Ramos (cell line): ENCODE data around the gene LIMS1.
"Not testable (repeated sequence)": the region's sequence is repeated elsewhere in the genome, so short reads cannot be mapped to it uniquely, and the experiment has no call there.

Experiments used
- in situ Hi-C: fragments of 300-500 bp; cut with MboI; formaldehyde crosslinking; loops from one replicate; pipeline ENCODE4 v1.14.3; 2022; ENCODE audit warnings: low sequenced_read_pairs; ENCODE audit not compliant: unreplicated experiment

Gene LIMS1

DNA sequence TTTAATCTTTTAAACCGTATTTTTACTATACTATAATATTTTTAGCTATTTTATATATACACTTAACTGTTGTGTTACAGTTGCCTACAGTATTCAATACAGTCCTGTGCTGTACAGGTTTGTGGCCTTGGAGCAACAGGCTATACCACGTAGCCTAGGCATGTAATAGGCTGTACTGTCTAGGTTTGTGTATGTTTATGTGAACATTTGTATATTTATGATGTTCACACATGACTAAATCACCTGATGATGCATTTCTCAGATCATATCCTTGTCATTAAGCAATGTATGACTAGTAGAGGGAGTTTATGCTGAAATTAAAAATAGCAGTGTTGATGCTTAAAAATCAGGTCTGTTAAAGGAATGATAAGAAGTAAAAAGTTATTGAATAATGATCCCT is 92.7 kb downstream of the LIMS1 start:
- in situ Hi-C loops = no loop called here

DNA sequence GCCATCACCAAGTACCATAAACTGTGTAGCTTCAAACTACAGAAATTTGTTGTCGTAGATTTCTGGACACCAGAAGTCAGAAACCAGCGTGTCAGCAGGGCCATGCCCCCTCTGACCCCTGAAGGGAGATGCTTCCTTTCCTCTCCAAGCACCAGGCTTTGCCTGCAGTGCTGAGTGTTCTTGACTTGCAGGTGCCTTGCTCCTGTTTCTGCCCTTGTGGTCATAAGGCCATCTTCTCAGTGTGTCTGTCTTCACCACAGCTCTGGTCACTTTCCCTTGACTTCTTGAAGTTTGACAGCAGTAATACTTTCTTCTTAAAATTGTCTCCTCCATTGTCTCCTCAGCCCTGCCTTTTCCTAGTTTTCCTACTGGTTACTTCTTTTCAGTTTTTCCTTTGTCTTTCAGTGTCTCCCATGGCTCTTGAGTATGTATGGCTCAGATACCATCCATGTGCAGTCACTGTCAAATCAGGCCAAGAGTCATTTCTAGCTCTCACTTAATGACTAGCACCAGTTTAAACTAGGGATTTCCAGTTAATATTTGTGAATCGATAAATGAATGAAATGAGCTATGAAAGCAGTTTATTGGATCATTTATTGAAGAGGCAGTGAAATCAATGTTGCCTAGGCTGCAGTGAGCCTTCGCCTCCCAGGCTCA is 93.8 kb downstream of the LIMS1 start:
- in situ Hi-C loops = no loop called here

DNA sequence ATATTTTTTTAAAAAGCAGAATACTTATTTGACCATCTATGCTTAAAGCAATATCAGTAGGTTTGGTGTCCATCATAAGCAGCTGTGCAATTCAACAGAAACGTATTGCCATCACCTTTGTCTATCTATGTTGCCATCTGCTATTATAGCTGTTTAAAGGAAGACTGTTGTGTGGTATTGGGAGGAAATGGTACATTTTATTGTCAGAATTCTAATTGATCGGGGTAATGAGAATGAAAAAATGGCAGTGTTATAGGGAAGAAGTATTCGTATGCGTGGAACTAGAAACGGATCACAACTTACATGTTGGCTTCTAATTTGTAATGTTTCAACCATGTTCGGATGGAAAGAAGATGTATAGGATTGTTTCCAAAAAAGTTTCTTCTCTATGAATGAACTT is 94.7 kb downstream of the LIMS1 start:
- in situ Hi-C loops = no loop called here

DNA sequence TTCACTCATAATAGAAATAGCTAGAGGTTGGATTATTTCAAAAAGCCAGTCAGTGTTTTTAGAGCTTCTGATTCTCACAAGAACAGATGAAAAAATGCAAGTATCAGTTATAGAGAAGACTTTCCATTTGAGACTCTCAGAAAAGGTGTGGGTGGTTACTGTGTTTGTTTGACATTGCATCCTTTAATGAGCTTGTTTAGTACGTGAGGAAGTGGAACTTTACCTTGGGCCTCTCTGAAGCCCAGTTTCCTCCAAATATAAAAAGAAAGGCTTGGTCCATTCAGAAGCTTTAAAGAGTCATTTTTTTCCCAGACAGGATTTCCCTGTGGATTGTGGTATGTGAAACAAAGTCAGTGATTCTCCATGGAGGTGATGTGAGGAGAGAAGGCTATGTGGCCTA is 95.1 kb downstream of the LIMS1 start:
- in situ Hi-C loops = no loop called here

GRCh38 chr2:108630567-108631405 is 96.5 kb downstream of the LIMS1 start:
- in situ Hi-C loops = no loop called here

GRCh38 chr2:108632332-108633160 is 98.3 kb downstream of the LIMS1 start:
- in situ Hi-C loops = no loop called here

- in situ Hi-C loops = no loop called here
Measured at GRCh38 chr2:108633409-108633808, 99.1 kb downstream of the LIMS1 start.

DNA sequence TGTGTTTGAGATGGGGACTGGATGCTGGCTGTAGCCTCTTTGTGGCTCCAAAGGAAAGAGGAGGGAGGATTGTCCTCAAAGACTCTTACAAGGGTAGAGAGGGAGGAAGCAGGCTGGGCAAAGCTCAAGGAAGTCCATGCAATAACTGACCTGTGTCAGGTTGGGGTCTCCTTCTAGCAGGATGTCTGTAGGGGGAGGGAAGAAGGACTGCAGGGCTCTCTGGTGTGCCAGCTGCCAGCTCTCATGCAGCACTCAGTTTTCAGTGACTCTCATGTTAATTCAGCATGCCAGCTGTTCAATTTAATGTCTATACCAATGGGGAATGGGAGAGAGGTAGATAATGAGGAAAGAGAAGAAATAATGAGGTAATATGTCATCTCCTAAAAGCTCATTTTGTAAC is 99.7 kb downstream of the LIMS1 start:
- in situ Hi-C loops = no loop called here

DNA sequence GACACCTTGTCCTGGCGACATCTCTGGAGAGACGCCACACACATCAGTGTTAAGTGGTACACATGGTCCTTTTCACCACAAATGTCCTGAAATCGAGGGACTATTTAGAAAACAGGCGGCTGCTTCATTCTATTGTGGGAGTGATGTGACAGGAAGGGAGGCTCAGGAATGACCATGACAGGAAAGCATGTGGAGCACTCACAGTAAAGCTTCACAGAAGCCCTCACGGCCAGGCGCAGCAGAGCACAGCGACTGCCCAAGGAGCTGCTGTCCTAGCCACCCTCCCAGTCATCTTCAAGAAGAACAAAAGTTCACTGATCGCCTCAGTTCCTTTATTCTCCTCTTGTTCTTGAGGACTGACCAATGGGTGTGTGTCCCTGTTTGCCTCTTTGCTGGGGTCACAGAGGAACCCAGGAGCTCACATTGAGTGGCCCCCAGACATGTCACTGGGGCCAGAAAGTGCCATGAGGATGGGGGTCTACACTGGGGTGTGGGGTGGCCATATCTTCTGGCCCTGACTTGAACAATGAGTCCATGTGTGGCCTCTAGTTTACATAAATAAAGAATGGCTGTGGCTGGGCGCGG is 100.4 kb downstream of the LIMS1 start:
- in situ Hi-C loops = loop anchor here (5.0 kb wide), 1 partner anchor 32 kb away; no protein-coding TSS in a partner anchor

- in situ Hi-C loops = loop anchor here (5.0 kb wide), 1 partner anchor 33 kb away; no protein-coding TSS in a partner anchor
Measured at GRCh38 chr2:108635630-108636354, 101.5 kb downstream of the LIMS1 start.

GRCh38 chr2:108637304-108637669 is 103.0 kb downstream of the LIMS1 start:
- in situ Hi-C loops = loop anchor here (5.0 kb wide), 1 partner anchor 35 kb away; no protein-coding TSS in a partner anchor

- in situ Hi-C loops = no loop called here
Measured at GRCh38 chr2:108640731-108641130, 106.5 kb downstream of the LIMS1 start.

GRCh38 chr2:108641756-108642155 is 107.5 kb downstream of the LIMS1 start:
- in situ Hi-C loops = no loop called here

DNA sequence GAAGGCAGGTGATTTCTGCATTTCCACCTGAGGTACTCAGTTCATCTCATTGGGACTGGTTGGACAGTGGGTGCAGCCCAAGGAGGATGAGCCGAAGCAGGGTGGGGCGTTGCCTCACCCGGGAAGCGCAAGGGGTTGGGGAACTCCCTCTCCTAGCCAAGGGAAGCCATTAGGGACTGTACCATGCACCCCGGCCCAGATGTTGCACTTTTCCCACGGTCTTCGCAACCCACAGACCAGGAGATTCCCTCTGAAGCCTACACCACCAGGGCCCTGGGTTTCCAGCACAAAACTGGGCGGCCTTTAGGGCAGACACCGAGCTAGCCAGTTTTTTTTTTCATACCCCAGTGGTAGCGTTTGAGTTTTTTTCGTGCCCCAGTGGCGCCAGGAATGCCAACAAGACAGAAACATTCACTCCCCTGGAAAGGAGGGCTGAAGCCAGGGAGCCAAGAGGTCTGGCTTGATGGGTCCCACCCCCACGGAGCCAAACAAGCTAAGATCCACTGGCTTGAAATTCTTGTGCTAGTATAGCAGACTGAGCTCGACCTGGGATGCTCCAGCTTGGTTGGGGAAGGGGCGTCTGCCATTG is 109.1 kb downstream of the LIMS1 start:
- in situ Hi-C loops = no loop called here

DNA sequence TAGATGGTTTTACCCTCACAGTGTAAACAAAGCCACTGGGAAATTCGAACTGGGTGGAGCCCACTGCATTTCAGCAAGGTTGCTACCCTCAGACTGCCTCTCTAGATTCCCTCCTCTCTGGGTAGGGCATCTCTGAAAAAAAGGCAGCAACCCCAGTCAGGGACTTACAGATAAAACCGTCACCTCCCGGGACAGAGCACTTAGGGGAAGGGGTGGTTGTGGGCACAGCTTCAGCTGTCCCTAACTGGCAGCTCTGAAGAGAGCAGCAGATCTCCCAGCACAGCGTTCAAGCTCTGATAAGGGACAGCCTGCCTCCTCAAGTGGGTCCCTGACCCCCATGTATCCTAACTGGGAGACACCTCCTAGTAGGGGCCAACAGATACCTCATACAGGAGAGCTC is 109.6 kb downstream of the LIMS1 start:
- in situ Hi-C loops = not testable (repeated sequence)

DNA sequence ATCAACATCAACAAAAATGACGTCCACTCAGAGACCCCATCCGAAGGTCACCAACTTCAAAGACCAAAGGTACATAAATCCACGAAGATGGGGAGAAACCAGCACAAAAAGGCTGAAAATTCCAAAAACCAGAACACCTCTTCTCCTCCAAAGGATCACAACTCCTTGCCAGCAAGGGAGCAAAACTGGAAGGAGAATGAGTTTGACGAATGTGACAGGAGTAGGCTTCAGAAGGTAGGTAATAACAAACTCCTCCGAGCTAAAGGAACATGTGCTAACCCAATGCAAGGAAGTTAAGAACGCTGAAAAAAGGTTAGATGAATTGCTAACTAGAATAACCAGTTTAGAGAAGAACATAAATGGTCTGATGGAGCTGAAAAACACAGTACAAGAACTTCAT is 110.2 kb downstream of the LIMS1 start:
- in situ Hi-C loops = not testable (repeated sequence)

DNA sequence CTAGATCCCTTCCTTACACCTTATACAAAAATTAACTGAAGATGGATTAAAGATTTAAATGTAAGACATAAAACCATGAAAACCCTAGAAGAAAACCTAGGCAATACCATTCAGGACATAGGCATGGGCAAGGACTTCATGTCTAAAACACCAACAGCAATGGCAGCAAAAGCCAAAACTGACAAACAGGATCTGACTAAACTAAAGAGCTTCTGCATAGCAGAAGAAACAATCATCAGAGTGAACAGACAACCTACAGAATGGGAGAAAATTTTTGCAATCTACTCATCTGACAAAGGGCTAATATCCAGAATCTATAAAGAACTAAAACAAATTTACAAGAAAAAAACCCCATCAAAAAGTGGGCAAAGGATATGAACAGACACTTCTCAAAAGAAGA is 114.5 kb downstream of the LIMS1 start:
- in situ Hi-C loops = not testable (repeated sequence)

DNA sequence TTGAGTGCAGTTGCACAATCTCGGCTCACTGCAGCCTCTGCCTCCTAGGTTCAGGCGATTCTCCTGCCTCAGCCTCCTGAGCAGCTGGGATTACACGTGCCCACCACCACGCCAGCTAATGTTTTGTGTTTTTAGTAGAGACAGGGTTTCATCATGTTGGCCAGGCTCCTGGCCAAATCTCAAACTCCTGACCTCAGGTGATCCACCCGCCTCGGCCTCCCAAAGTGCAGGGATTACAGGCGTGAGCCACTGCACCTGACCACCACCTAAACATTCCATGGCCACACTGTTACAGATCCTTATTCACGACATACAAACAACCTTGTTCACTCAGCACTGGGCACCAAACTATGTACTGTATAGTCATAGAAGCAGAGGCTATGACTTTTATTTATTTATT is 116.2 kb downstream of the LIMS1 start:
- in situ Hi-C loops = not testable (repeated sequence)

GRCh38 chr2:108651468-108651867 is 117.2 kb downstream of the LIMS1 start:
- in situ Hi-C loops = not testable (repeated sequence)
